Hippocampal formation (tissue), 2 donors: ENCODE results near the gene PTPRS.

Source experiments
- DNase-seq, 2 donors: peaks; one replicate each; lab custom pipeline; 2025; lab: John Stamatoyannopoulos, UW

Gene PTPRS

DNA sequence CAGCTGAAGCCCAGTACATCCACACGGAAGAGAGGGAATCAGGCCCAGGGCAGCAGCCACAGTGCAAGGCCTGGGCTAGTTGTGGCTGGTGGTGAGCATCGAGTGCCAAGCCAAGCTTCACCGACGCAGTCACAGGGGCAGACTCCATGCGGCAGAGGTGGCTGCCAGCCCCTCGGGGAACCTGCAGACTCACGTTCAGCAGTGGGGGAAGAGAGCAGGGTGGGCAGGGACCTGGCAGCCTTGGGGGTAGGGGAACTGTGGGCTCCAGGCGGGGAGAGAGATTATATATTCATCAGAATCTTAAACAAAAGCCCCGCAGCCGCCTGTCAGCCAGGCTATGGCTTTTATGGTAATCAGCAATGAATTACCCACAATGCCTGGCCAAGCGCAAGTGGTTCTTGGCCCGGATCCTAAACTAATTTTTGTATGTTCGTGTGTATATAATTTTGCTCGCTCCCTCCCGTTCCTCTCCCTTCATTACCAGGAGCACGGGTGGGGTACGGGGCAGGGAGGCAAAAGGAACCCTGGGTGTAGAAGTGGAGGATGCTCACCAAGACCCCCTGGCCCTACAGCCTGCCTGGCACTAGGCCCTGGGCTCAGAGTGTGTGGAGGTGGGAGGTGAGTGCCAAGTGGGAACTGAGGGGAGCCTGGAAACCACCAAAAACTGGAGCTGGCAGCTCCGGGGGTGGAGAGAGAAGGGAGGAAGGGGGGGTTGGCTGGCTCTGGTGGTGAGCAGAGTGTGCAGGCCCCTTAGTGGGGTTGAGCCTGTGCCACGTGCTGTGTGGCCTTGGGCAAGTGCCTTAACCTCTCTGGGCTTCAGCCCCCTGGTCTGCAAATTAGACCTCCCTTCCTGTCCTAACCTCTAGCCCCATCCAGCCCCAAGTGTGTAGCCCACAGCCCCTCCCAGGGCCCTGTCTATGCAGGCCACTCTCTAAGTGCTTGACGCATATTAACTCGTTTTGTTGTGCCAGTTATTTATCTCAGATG lies 31.9 kb downstream of the PTPRS start:
- DNase-seq = peak; percentile 67 to 80

DNA sequence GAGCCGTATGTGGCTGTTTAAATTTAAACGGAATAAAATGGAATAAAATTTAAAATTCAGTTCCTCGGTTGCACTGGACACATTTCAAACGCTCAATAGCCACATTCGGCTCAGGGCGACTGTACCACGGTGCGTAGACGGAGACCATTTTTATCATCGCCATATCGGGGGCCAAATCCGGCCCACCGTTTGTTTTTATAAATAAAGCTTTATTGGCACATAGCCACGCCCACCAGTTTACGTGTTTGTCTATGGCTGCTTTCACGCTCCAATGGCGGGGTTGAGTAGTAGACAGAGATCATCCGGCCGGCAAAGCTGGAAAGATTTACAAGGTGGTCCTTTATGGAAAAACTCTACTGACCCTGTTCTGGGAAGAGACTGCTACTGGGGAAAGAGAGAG lies 33.0 kb downstream of the PTPRS start:
- DNase-seq = no peak

DNA sequence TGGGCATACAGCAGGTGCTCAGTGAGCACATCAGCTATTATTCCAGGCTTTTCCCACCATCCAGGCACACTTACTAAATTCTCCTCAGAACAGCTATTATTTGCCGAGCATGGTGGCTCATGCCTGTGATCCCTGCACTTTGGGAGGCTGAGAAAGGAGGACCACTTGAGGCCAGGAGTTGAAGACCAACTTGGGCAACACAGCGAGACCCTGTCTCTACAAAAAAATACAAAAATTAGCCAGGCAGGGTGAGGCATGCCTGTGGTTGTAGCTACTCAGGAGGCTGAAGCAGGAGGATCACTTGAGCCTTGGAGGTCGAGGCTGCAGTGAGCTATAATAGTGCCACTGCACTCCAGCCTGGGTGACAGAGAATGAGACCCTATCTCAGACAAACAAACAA lies 35.4 kb downstream of the PTPRS start:
- no peak for DNase-seq

DNA sequence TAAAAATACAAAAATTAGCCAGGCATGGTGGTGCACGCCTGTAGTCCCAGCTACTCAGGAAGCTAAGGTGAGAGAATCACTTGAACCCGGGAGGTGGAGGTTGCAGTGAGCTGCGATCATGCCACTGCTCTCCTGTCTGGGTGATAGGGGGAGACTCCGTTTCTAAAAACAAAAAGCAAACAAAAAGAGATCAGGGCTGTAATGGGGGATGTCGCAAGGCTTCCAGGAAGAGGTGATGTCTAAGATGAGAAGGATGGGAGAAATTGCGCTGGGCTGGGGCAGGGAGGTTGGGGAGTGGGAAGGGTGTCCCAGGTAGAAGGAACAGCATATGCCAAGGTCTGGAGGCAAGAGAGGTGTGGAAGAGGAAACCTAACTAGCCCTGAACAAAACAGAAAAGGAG lies 36.1 kb downstream of the PTPRS start:
- DNase-seq = no peak

DNA sequence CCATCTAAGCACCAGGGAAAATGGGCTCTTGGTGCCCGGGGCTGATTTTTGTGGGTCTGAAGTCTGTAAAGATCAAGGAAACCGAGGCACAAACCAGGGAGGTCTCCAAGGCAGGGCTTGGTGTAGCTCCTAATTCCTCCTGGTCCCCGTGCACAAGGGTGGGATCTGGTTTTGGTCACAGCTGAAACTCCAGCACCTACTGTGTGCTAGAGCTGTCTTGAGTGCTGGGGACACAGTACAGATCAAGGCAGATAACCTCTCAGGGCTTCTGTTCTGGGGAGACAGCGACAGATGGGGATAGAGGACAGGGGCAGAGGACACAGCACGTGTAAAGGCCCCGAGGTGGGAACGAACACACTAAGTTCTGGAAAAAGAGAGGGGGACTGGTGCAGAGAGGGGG lies 37.4 kb downstream of the PTPRS start:
- no peak for DNase-seq

DNA sequence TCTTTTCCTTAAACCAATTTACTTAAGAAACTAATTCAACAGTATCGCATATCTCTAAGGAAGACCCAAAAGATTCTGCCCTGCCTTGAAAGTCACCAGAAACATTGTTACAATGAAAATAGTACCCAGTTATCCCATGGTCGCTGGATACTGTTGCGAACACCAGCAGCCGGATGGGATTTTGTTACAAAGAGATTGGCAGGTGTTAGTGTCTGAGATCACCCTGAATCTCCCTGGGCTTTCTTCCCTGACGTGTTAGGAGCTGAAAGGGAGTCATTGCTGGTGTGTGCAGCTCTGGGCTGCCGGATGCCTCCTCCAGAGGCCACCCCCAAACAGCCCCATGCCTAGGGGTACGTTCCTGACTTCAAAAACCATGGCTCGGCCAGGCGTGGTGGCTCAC lies 38.2 kb downstream of the PTPRS start:
- no peak for DNase-seq

DNA sequence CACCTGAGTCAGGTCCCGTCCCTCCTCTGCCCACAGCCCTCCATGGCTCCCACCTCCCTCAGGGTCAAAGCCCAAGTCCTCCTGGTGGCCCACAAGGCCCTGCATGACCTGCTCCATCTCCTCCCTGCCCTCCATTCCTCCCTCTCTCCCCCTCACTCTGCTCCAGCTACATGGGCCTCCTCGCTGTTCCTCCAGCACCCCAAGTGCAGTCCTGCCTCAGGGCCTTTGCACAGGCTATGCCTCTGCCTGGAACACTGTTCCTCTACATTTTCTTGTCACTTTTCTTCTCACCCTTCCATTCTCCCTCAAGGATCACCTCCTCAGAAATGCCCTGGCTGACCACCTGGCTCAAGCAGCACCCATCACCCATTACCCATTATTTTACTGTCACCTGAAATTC lies 41.5 kb downstream of the PTPRS start:
- no peak for DNase-seq

DNA sequence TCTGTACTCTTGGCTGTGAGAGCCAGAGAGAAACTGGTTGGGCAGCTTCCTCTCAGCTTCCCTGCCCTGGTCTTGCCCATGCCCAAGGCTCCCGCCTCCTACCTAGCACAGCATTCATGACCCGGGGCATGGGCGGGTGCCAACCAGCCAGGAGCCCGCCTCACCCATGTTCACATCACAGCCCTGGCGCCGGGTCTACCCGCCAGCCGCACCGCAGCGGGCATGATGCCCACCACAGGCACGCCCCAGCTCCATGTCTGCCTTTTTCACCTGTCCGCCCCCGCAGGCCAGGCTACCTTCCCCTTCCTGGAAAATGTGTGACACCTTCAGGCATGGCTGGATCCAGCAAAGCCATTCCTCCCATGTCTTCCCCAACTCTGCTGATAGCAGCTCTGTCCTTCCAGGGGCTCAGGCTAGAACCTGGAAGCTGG lies 42.1 kb downstream of the PTPRS start:
- DNase-seq = no peak

DNA sequence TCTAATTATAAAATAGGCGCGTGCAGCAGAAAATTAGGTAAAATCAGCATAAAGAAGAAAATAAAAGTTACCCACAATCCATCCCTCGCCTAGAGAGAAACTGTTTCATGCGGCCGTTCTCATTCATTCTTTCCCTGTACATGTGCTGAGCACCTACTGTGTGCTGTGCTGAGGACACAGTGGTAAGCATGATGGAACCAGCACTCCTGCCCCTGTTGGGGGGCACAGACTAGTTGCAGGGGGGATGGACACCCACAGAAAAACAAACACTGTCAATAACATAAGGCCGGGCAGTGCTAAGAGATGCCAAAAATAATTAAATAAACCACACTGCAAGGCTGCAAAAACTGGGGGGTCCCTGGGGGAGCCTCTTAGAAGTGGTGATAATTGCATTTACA lies 43.3 kb downstream of the PTPRS start:
- no peak for DNase-seq

DNA sequence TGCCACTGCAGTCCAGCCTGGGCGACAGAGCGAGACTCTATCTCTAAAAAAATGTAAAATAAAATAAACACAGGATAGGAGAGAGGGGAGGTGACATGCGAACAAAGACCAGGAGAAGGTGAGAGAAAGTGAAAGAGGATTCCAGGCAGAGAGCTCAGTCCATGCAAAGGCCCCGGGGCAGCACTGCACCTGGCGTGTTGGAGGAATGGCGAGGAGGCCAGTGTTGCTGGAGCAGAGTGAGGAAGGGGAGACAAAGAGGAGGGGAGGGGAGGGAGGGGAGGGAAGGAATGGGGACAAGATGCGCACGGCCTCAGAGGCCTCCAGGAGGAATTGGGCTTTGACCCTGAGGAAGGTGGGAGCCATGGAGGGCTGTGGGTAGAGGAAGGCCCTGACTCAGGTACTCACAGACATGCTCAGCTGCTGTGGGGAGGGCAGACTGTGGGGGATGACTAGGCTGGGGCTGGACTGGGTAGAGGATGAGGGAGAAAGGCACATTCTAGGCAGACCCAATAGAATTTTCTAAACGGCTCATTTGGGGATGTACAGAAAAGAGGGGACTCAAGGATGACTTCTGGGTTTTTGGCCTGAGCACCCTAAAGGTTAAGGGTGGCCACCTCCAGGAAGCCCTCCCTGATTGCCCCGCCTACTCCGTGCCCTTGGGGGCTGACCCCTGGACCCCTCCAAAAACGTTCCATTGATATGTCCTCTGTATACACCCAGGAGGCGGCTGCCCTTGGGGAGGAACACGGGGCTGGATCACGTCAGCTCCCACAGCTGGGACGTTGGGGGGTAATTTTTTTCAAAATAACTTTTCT lies 43.9 kb downstream of the PTPRS start:
- no peak for DNase-seq

DNA sequence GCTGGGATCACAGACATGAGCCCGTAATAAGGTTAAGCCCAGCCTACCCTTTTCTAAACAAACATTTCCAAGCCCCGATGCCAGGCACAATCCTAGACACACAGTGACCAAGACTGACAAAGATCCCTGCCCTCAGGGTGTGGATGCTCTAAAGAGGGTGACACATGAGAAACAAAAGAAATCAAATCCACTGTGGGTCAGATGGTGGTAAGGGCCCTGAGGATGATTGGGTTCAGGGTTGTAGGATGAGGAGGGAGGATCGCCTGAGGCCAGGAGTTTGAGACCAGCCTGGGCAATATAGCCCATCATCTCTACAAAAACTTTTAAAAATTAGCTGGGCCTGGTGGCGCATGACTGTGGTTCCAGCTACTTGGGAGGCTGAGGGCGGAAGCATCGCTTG lies 44.6 kb downstream of the PTPRS start:
- DNase-seq = no peak

DNA sequence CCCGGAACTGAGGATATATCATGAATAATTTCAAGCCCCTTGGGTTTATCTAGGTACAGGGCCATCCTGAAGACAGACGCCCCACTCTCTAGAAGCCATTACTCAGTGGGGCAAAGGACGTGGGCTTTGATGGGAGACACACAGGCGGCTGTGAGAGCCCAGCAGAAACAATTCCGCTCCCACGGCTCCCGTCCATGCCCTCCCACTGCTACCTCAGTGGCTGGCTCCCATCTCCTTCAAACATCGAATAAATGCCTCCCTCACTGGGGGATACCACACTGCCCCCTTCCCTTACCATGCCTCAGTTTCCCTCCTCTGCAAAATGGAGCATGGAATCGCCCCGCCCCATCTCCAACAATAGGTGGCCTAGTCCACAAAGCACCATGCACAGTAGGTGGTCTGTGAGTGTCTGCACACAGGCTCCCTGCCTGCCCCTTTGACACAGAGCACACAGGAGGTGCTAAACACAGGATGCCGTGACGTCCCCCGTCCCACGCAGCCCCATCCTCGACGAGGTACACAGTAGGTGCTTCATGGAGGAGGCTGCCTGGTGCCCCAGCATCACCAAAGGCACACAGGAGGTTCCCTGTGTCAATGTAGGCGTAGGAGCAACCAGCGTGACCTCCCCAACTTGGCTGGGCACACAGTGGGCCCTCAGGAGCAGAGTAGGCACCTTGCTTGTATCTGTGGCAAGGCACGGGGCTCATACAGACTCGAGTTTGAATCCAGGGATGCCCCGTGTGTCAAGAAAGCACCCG lies 46.0 kb downstream of the PTPRS start:
- DNase-seq = no peak

DNA sequence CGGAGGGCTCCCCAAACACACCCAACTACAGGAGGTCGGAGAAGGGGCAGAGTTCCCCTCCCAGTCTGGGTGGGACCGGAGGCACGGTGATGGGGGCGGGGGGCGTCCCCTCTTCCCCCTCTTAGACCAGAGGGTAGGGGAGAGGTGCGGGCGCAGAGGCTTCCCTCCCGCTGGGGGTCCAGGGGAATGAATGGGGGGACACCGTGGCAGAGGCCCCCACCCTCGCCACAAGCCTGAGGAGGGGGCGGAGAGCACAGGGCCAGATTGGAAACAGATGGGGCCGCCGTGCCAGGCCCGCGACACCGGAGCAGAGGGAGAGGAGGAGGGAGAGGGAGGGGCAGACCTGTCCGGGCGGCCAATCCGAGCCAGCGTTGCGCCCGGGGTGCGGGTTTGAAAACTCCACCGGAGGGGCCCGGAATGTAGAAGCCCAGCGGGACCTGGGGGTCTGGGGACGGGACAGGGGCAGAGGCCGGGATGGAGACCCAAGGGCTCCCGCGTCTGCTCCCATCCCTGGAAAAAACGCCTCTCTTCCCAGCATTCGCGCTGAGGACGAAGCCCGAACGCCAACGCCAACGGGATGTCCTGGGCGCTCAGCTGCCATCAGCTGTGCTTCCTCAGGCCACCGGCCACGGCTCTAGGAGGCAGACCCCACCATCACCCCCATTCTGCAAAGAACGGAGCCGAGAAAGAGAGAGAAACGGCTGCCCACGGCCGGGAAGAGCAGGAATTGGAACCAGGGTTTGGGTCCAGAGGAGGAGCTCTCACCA lies 46.8 kb downstream of the PTPRS start:
- DNase-seq = no peak

DNA sequence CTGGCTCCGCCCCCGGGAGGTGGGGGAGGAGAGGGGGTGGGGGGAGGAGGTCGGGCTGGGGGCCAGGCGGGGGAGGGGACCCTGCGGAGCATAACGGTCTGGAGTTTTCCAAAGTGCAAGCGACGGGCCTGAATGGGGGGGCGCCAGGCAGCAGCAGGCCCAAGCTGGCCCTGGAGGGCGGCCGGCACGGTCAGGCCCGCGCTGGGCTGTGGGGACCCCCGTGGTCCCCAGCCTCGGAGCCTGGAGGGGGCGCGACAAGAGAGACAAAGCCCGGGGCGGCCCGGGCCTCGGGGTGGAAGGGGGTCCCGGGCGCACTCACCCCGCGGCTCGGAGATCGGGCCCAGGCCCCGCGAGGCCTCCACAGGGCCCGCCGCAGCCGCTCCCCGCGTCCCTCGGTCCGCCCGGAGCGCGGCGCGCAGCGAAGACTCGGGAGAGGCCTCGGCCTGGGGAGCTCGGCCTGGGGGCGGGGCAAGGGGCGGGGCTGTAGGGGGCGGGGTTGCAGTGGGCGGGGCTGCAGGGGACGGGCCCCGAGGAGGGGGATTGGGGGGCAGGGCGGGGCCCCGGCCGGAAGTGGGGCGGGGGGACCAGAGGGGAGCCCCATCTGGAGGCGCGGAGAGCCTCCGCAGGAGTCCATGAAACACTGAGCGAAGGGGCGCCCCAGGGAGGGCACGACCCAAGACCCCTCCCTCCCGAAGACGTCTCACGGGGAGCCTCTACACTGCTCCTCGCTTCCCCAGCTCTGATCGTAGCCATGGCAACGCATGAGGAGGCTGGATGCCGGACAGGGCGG lies 47.6 kb downstream of the PTPRS start:
- DNase-seq = peak; percentile 49 to 74

DNA sequence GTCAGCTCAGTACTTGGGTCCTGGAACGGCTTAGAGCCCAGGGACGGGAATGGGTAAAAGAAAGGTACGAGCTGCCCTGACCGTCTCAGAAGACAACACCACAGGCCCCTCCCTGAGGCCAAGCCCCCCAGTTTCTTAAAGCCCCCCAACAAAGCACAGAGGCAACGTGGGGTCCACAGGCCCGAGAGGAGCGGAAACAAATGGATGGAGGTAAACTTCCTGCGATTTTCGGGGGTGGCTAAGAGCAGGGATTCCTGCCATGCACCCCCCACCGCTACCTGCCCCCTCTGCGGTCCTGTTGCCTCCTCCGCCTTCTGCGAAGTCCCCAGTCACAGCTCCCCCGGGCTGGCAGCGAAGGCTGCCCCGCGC lies 48.2 kb downstream of the PTPRS start:
- DNase-seq = no peak

DNA sequence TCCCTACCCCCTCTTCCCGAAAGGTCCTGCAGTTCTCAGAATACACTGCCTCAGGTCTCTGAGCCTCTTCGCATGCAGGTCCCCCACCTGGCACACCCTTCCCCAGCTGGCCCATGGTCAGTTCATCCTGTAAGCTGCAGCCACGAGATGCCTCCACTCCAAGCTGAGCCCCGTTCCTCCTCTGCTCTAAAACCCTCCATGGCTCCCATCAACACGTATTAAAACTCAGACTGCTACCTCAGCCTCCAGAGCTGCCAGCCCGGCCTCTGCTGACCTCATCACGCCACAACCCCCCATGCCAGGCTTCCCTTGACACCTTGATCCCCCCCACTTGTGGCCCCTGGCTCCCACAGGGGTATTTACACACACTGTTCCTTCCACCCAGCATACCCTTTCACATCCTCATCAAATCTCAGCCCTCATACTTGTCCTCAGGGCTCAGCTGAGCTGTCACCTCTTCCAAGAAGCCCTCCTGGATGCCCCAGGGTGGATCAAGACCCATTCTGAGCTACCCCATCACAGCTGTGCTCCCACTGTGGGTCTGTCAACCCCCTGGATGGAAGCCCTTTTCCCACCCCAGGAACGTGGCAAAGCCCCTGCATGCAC lies 48.9 kb downstream of the PTPRS start:
- no peak for DNase-seq
